HepG2 (cell line): ENCODE data around the gene RPS27L. TPM values are rescaled to one million over a fixed set of nuclear protein-coding genes. Genes with fewer than 3 reads are reported as not detected.
A peak's percentile ranks its signal among the peaks of the same experiment; 100 is the strongest.

Experiments
- ATAC-seq: fragments of 200-7000 bp; cut with Tn5 transposase; 3 replicates; pipeline ENCODE4 v1.9.1; 2020; ENCODE audit warnings: mild to moderate bottlenecking, moderate library complexity
- BruUV-seq: library from RNA; stranded (reverse); fragments of 400-500 nt; replicated peaks from 2 replicates; lab custom pipeline; 2021; lab: Mats Ljungman, UMichigan
- CTCF ChIA-PET: fragments of 300-600 bp; formaldehyde crosslinking; extraction: SDS; loops from one replicate; lab custom pipeline; 2021; ENCODE audit warnings: low total read pairs, inconsistent platforms, low intra/inter-chr PET ratio; lab: Yijun Ruan, JAX
- POLR2A ChIA-PET: fragments of 350-600 bp; sonication (Branson Sonifier 250); formaldehyde crosslinking; loops from one replicate; lab custom pipeline; 2020; ENCODE audit warnings: antibody characterized with exemption, inconsistent platforms; lab: Yijun Ruan, JAX
- DNase-seq: peaks from one replicate; pipeline ENCODE4 v3.0.0-alpha.2; 2015; ENCODE audit warnings: low spot score
- FAIRE-seq: peaks from 3 replicates; lab custom pipeline; 2011; peaks lifted over from hg19 to GRCh38; lab: Jason Lieb, UNC
- H2AFZ ChIP-seq: one replicate; pipeline ENCODE4 v1.6.1; 2011; ENCODE audit warnings: low read length, inconsistent platforms
- H3K27ac ChIP-seq: fragments of 300-600 bp; 3 replicates; pipeline ENCODE4 v1.8.0; 2011; ENCODE audit warnings: mixed run types, mild to moderate bottlenecking, mixed read lengths, low read length, inconsistent platforms; ENCODE audit not compliant: insufficient read depth; ENCODE audit errors: extremely low read length
- H3K27me3 ChIP-seq, 2 experiments: fragments of 200-600 bp in 1 of 2; 2 replicates in 1 of 2; 3 replicates in 1 of 2; pipeline versions ENCODE4 v1.6.0 to v1.8.0; 2011; ENCODE audit warnings: low read length in 2 of 2, mild to moderate bottlenecking in 2 of 2, moderate library complexity in 2 of 2, inconsistent platforms in 1 of 2; ENCODE audit not compliant: insufficient read depth in 2 of 2, control insufficient read depth in 1 of 2
- H3K36me3 ChIP-seq, 2 experiments: fragments of 200-600 bp in 1 of 2; replicated peaks in 1 of 2; 2 replicates in 1 of 2; 3 replicates in 1 of 2; pipeline versions ENCODE4 v1.5.1 to v1.8.0; 2011; ENCODE audit warnings: low read length in 2 of 2, inconsistent platforms in 1 of 2; ENCODE audit not compliant: insufficient read depth in 2 of 2, control insufficient read depth in 1 of 2
- H3K4me1 ChIP-seq: 2 replicates; pipeline ENCODE4 v1.5.1; 2012; ENCODE audit warnings: low read length, inconsistent platforms; ENCODE audit not compliant: insufficient read depth
- H3K4me2 ChIP-seq: 2 replicates; pipeline ENCODE4 v1.6.0; 2011; ENCODE audit warnings: low read depth, low read length, inconsistent platforms
- H3K4me3 ChIP-seq, 3 experiments: fragments of 200-600 bp in 1 of 3; sonication (generic), shearing (Covaris generic) in 1 of 3; replicated peaks in 1 of 3; 2 replicates each; pipeline ENCODE4 v1.5.1; 2011 to 2016; ENCODE audit warnings: low read length in 3 of 3, inconsistent platforms in 2 of 3, low read depth in 2 of 3, mild to moderate bottlenecking in 2 of 3, control low read depth in 1 of 3, mixed read lengths in 1 of 3; ENCODE audit not compliant: insufficient read depth in 1 of 3
- H3K79me2 ChIP-seq: one replicate; pipeline ENCODE4 v1.6.1; 2011; ENCODE audit warnings: low read length, inconsistent platforms; ENCODE audit not compliant: insufficient read depth
- H3K9ac ChIP-seq: 2 replicates; pipeline ENCODE4 v1.6.0; 2011; ENCODE audit warnings: mild to moderate bottlenecking, low read depth, low read length, inconsistent platforms; ENCODE audit not compliant: insufficient read depth
- H3K9me3 ChIP-seq: 2 replicates; pipeline ENCODE4 v1.5.1; 2012; ENCODE audit warnings: mild to moderate bottlenecking, low read length
- H4K20me1 ChIP-seq: 2 replicates; pipeline ENCODE4 v1.6.0; 2011; ENCODE audit warnings: inconsistent platforms, mild to moderate bottlenecking, low read length, moderate library complexity; ENCODE audit not compliant: insufficient read depth
- ARID5B ChIP-seq: IDR thresholded peaks from 2 replicates; pipeline ENCODE4 v1.4.0; 2020; ENCODE audit warnings: mild to moderate bottlenecking, missing genetic modification reagents
- ATF3 ChIP-seq: sonication (generic); formaldehyde crosslinking; IDR thresholded peaks from 2 replicates; pipeline ENCODE4 v1.4.0; 2020; ENCODE audit warnings: missing genetic modification reagents
- CBX5 ChIP-seq: sonication (generic); formaldehyde crosslinking; IDR thresholded peaks from 2 replicates; pipeline ENCODE4 v1.4.0; 2020; ENCODE audit warnings: missing genetic modification reagents, borderline replicate concordance
- CC2D1A ChIP-seq: sonication (generic); formaldehyde crosslinking; IDR thresholded peaks from 2 replicates; pipeline ENCODE4 v1.8.1; 2023; ENCODE audit warnings: mild to moderate bottlenecking, missing genetic modification reagents
- GABPB1 ChIP-seq: IDR thresholded peaks from 2 replicates; pipeline ENCODE4 v1.6.1; 2016; ENCODE audit warnings: mild to moderate bottlenecking, missing genetic modification reagents, moderate library complexity, missing compliant biosample characterization
- KLF6 ChIP-seq: IDR thresholded peaks from 2 replicates; pipeline ENCODE4 v1.8.0; 2016; ENCODE audit warnings: missing biosample characterization, missing genetic modification reagents
- MAFK ChIP-seq, 2 experiments: IDR thresholded peaks in 1 of 2; conservative IDR thresholded peaks in 1 of 2; 2 replicates each; pipeline ENCODE4 v1.6.1; 2011; ENCODE audit warnings: improper control_type of control experiment in 2 of 2, low read length in 2 of 2
- MEIS2 ChIP-seq: sonication (generic); formaldehyde crosslinking; IDR thresholded peaks from 2 replicates; pipeline ENCODE4 v1.9.0; 2021; ENCODE audit warnings: mild to moderate bottlenecking, missing genetic modification reagents
- NR1H2 ChIP-seq: sonication (generic); formaldehyde crosslinking; IDR thresholded peaks from 2 replicates; pipeline ENCODE4 v1.8.1; 2022; ENCODE audit warnings: low read depth, missing genetic modification reagents, borderline replicate concordance
- RFXAP ChIP-seq: sonication (generic); formaldehyde crosslinking; IDR thresholded peaks from 2 replicates; pipeline ENCODE4 v1.4.0; 2020; ENCODE audit warnings: missing genetic modification reagents, borderline replicate concordance
- RXRA ChIP-seq: sonication (generic); formaldehyde crosslinking; IDR thresholded peaks from 2 replicates; pipeline ENCODE4 v1.5.1; 2020; ENCODE audit warnings: missing genetic modification reagents
- SAFB2 ChIP-seq: sonication (generic); formaldehyde crosslinking; IDR thresholded peaks from 2 replicates; pipeline ENCODE4 v1.5.1; 2020; ENCODE audit warnings: missing genetic modification reagents, low read depth, mild to moderate bottlenecking, borderline replicate concordance
- TBL1XR1 ChIP-seq: fragments of 150-350 bp; IDR thresholded peaks from 2 replicates; pipeline ENCODE4 v1.6.1; 2014; ENCODE audit warnings: borderline replicate concordance, low read length; ENCODE audit not compliant: partially characterized antibody
- TFAP4 ChIP-seq: sonication (generic); IDR thresholded peaks from 2 replicates; pipeline ENCODE4 v1.6.1; 2016; ENCODE audit warnings: low read depth, borderline replicate concordance
- ZNF17 ChIP-seq: sonication (generic); formaldehyde crosslinking; IDR thresholded peaks from 2 replicates; pipeline ENCODE4 v1.5.0; 2020; ENCODE audit warnings: mild to moderate bottlenecking, missing genetic modification reagents
- ZNF326 ChIP-seq: sonication (generic); formaldehyde crosslinking; IDR thresholded peaks from 2 replicates; pipeline ENCODE4 v1.4.0; 2020; ENCODE audit warnings: missing genetic modification reagents, borderline replicate concordance
- WGBS: methylation state at CpG from one replicate; pipeline ENCODE4 v1.1.6; 2017; ENCODE audit warnings: low lambda C conversion rate; 5-methylcytosine and 5-hydroxymethylcytosine counted together
- in situ Hi-C: cut with HindIII; loops from 2 replicates; pipeline ENCODE4 v1.10.0; 2017; ENCODE audit warnings: low pct_unique_long_range_greater_than_20kb; ENCODE audit not compliant: extremely low pct_ligation_motif_present
- intact Hi-C: fragments of 100-400 bp; cut with micrococcal nuclease; formaldehyde crosslinking; loops from one replicate; pipeline ENCODE4 v1.10.0; 2022; ENCODE audit not compliant: unreplicated experiment
- polyA plus RNA-seq, 8 experiments: library from polyadenylated mRNA; depleted of rRNA in 3 of 8; stranded (reverse) in 7 of 8; unstranded in 1 of 8; fragments of >200 nt; fragmentation: Illumina TruSeq in 4 of 8; extraction: Trizol in 4 of 8; gene quantifications; 2 replicates each; pipeline versions ENCODE4 v1.2.1 to v1.2.3, GENCODE V29; 2011 to 2016; ENCODE audit warnings: low read depth in 4 of 8, missing spikeins in 1 of 8, mixed read lengths in 1 of 8; ENCODE audit not compliant: insufficient read depth in 1 of 8
- total RNA-seq, 5 experiments: library from RNA; depleted of rRNA; stranded (reverse); fragments of >200 nt; fragmentation: Illumina TruSeq; extraction: Trizol; gene quantifications; 2 replicates each; pipeline ENCODE4 v1.2.3, GENCODE V29; 2016; ENCODE audit warnings: low read depth in 1 of 5
- TF ChIP-seq, protein P1 (sequence below): sonication (generic); formaldehyde crosslinking; IDR thresholded peaks from 2 replicates; pipeline ENCODE4 v1.4.0; 2020; ENCODE audit warnings: missing genetic modification reagents
- TF ChIP-seq, protein P2 (sequence below): sonication (generic); formaldehyde crosslinking; IDR thresholded peaks from 2 replicates; pipeline ENCODE4 v1.8.1; 2023; ENCODE audit warnings: mild to moderate bottlenecking, inconsistent platforms, moderate library complexity, missing genetic modification reagents, borderline replicate concordance

Gene RPS27L
- total and polyA plus RNA-seq, 2 of the 13 experiments (the other 11 are each of a cell fraction or from before 2014, with no cell fraction given), result 231 to 433 TPM

DNA sequence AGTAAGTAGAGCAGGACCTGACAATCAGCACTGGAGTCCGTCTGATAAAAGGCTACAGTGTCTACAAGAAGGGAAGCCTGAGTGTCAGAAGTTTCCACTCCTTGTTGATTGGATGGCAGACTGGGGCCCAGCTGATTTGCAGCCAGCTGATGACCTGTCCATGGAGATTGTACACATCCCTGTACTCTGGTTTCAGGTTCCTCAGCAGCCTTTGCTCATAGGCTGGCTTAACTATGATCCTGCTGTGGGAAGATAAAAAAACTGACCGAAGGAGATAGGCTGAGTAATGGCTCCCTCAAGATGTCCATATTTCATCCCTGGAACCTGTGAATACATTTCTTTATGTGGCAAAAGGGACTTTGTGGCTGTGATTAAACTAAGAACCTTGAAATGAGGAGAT is 47.4 kb downstream of the RPS27L start:
- in situ Hi-C loops, result no loop called here
- POLR2A ChIA-PET, result interaction anchor here (2.6 to 3.3 kb wide), 2 partner anchors 9 to 47 kb away, joined by 15 to 20 read pairs; partner anchors contain the start of gene RPS27L
- TF ChIP-seq NR1H2 (CRISPR knock-in tag) (no peak), MAFK (conservative IDR thresholded peaks at IDR 0.05 in 1 of 2, IDR thresholded peaks at IDR 0.05 in 1 of 2; ENCODE audit: low read length in 2 of 2) (no peak), ZNF326 (no peak), CC2D1A (CRISPR knock-in tag) (no peak), TFAP4 (peak; percentile 90), RXRA (CRISPR knock-in tag) (no peak), SAFB2 (no peak), GABPB1 (CRISPR knock-in tag) (no peak), TBL1XR1 (no peak), ARID5B (no peak), RFXAP (no peak), ZNF17 (no peak), KLF6 (CRISPR knock-in tag) (no peak), CBX5 (CRISPR knock-in tag) (no peak), MEIS2 (CRISPR knock-in tag) (no peak), ATF3 (CRISPR knock-in tag) (no peak)
- TF ChIP-seq, protein P1, sequence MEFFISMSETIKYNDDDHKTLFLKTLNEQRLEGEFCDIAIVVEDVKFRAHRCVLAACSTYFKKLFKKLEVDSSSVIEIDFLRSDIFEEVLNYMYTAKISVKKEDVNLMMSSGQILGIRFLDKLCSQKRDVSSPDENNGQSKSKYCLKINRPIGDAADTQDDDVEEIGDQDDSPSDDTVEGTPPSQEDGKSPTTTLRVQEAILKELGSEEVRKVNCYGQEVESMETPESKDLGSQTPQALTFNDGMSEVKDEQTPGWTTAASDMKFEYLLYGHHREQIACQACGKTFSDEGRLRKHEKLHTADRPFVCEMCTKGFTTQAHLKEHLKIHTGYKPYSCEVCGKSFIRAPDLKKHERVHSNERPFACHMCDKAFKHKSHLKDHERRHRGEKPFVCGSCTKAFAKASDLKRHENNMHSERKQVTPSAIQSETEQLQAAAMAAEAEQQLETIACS (CRISPR knock-in tag), result no peak
- TF ChIP-seq, protein P2, sequence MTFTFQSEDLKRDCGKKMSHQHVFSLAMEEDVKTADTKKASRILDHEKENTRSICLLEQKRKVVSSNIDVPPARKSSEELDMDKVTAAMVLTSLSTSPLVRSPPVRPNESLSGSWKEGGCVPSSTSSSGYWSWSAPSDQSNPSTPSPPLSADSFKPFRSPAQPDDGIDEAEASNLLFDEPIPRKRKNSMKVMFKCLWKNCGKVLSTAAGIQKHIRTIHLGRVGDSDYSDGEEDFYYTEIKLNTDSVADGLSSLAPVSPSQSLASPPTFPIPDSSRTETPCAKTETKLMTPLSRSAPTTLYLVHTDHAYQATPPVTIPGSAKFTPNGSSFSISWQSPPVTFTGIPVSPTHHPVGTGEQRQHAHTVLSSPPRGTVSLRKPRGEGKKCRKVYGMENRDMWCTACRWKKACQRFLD (CRISPR knock-in tag), result no peak

More for the DNA sequence above, 47.4 kb downstream of the RPS27L start:
- no peak for FAIRE-seq
- Histone ChIP-seq H3K4me2 (0 out of 2 replicates have a peak overlapping the region, but pooled peaks have one; percentile 36), H4K20me1 (no peaks in the 10 kb centered on the region), H3K4me1 (peaks cover 69% of the 10 kb centered on the region), H2AFZ (no peak overlapping the region), H3K79me2 (no peaks in the 10 kb centered on the region), H3K9me3 (no peaks in the 10 kb centered on the region), H3K27ac (no peak overlapping the region), H3K4me3 (no peak overlapping the region), H3K9ac (no peak overlapping the region), H3K27me3 (no peaks in the 10 kb centered on the region), H3K36me3 (no peaks in the 10 kb centered on the region)
- CTCF ChIA-PET, result no interaction called here
- ATAC-seq, result no peak
- intact Hi-C loops, result loop anchor here (5.0 kb wide), 1 partner anchor 47 kb away; the partner anchor contains the start of gene RPS27L
- no TSS peak for BruUV-seq
- DNase-seq, result no peak
- WGBS, result 57% methylated on average over 2 of the region's 2 CpGs
